ENCODE data around the gene BNIP3. TPM values are rescaled to one million over a fixed set of nuclear protein-coding genes. Genes with fewer than 3 reads are reported as not detected.

The BNIP3 gene
- total and polyA plus RNA-seq, 3 donors from 2014 or later, result 36.7 to 93.4 (median 61.5) TPM

DNA sequence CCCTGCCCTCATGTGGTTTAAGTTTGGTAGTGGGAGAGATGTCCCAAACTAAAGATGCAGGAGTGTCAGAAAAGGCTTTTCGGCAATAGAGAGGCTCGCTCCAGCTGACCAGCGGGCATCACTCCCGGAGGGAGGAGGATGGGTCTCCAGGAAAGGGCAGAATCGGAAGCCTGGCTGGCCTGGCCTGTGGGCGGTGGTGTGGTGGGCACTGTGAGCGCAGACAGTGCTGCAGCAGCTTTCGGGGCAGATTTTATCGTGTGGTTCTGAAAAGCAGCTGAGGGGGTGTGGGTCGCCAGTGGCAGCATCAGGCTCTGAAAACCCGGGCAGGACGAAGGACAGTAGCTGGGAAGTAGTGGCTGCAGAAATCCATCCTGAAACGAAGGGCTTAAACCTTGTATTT, 12.8 kb downstream of the BNIP3 start:
- Histone ChIP-seq H3K36me3 (ENCODE audit: low read depth, missing control alignments) (no peaks in the 10 kb centered on the region), H3K9me3 (no peaks in the 10 kb centered on the region), H3K27ac (no peak overlapping the region), H3K27me3 (no peaks in the 10 kb centered on the region), H3K4me1 (peaks cover 13% of the 10 kb centered on the region), H3K4me3 (no peak overlapping the region)
- no peak for DNase-seq
- WGBS, 2 donors, result 95% methylated on average over 12 to 13 of the region's 13 CpGs
- no peak for TF ChIP-seq POLR2A (IDR thresholded peaks at IDR 0.05)
- TF ChIP-seq, protein P1, sequence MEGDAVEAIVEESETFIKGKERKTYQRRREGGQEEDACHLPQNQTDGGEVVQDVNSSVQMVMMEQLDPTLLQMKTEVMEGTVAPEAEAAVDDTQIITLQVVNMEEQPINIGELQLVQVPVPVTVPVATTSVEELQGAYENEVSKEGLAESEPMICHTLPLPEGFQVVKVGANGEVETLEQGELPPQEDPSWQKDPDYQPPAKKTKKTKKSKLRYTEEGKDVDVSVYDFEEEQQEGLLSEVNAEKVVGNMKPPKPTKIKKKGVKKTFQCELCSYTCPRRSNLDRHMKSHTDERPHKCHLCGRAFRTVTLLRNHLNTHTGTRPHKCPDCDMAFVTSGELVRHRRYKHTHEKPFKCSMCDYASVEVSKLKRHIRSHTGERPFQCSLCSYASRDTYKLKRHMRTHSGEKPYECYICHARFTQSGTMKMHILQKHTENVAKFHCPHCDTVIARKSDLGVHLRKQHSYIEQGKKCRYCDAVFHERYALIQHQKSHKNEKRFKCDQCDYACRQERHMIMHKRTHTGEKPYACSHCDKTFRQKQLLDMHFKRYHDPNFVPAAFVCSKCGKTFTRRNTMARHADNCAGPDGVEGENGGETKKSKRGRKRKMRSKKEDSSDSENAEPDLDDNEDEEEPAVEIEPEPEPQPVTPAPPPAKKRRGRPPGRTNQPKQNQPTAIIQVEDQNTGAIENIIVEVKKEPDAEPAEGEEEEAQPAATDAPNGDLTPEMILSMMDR (IDR thresholded peaks at IDR 0.05), result no peak
- intact Hi-C loops (cut with DNase I; ENCODE audit: low total_unique reads), result no loop called here

DNA sequence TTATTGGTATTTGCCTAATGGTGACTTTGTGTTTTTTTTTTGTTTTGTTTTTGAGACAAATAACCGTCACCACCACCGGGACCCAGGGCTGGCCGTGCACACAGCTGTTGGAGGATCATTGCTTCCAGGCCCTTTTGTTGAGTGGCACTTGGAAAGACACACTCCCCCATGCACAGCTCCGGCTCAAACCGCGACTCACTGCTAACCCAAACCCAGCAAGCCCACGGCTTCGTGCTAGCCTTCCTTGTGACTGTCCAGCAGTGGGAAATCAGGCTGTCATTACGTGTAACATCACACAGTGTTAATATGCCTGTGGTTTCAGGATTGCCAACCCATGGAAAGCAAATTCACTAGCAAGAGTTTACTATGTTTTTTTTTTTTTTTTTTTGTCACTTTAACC, 17.4 kb downstream of the BNIP3 start:
- H3K4me3 ChIP-seq, result no peak overlapping the region
- peaks cover 5% of the 10 kb centered on the region for H3K4me1 ChIP-seq
- no peak overlapping the region for H3K27ac ChIP-seq
- 95 to 97% methylated on average over 9 of the region's 9 CpGs for WGBS, 2 donors
- DNase-seq, result no peak
- no peaks in the 10 kb centered on the region for H3K9me3 ChIP-seq
- H3K27me3 ChIP-seq, result no peaks in the 10 kb centered on the region
- intact Hi-C loops (cut with DNase I; ENCODE audit: low total_unique reads), result no loop called here
- no peaks in the 10 kb centered on the region for H3K36me3 ChIP-seq (ENCODE audit: low read depth, missing control alignments)
- TF ChIP-seq, protein P1 (IDR thresholded peaks at IDR 0.05), result no peak
- TF ChIP-seq POLR2A (IDR thresholded peaks at IDR 0.05), result no peak

DNA sequence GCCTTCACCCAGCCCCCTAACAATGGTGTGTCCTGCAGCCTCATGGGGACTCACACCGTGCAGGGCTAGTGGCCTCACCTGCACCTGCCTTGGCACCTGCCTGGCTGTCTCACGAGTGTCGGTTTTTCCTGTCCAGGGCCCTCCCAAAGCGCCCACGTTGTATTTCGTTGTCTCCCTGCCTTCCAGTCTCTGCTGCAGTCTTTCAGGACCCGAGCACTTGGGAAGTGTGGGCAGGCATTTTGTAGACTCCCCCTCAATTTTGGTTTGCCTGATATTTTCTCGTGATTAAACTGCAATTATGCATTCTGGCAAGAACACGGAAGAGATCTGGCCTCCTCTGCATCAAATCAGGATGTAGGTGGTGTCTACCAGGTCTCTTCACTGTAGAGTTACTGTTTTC, 17.9 kb downstream of the BNIP3 start:
- no peak for DNase-seq
- Histone ChIP-seq H3K27ac (no peak overlapping the region), H3K4me3 (no peak overlapping the region), H3K27me3 (no peaks in the 10 kb centered on the region), H3K4me1 (peaks cover 5% of the 10 kb centered on the region), H3K36me3 (ENCODE audit: low read depth, missing control alignments) (no peaks in the 10 kb centered on the region), H3K9me3 (no peaks in the 10 kb centered on the region)
- TF ChIP-seq POLR2A (IDR thresholded peaks at IDR 0.05), result no peak
- TF ChIP-seq, protein P1 (IDR thresholded peaks at IDR 0.05), result no peak
- intact Hi-C loops (cut with DNase I; ENCODE audit: low total_unique reads), result no loop called here
- 69 to 75% methylated on average over 9 of the region's 9 CpGs for WGBS, 2 donors

DNA sequence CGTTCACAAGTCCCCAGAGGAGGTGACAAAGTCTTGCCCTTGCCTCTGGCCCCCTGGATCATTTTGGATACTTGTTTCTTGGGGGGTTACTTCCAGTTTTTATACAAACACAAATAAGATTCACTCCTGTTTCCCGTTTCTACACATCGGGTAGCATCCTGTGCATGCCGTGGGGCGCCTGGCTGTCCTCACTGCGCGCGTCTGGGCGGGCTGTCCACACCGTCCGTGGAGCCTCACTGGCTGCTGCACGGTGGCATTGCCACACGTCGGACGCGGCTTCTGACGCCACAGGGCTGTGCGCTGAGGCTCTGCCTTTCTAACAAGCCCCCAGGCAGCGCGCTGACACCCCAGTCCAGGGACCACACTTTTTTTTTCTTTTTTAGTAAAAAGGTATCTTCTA, 18.4 kb downstream of the BNIP3 start:
- Histone ChIP-seq H3K9me3 (no peaks in the 10 kb centered on the region), H3K27me3 (no peaks in the 10 kb centered on the region), H3K4me1 (peaks cover 5% of the 10 kb centered on the region), H3K27ac (no peak overlapping the region), H3K4me3 (no peak overlapping the region), H3K36me3 (ENCODE audit: low read depth, missing control alignments) (no peaks in the 10 kb centered on the region)
- 83 to 94% methylated on average over 20 of the region's 20 CpGs for WGBS, 2 donors
- no peak for TF ChIP-seq POLR2A (IDR thresholded peaks at IDR 0.05)
- TF ChIP-seq, protein P1 (IDR thresholded peaks at IDR 0.05), result no peak
- intact Hi-C loops (cut with DNase I; ENCODE audit: low total_unique reads), result no loop called here
- no peak for DNase-seq

DNA sequence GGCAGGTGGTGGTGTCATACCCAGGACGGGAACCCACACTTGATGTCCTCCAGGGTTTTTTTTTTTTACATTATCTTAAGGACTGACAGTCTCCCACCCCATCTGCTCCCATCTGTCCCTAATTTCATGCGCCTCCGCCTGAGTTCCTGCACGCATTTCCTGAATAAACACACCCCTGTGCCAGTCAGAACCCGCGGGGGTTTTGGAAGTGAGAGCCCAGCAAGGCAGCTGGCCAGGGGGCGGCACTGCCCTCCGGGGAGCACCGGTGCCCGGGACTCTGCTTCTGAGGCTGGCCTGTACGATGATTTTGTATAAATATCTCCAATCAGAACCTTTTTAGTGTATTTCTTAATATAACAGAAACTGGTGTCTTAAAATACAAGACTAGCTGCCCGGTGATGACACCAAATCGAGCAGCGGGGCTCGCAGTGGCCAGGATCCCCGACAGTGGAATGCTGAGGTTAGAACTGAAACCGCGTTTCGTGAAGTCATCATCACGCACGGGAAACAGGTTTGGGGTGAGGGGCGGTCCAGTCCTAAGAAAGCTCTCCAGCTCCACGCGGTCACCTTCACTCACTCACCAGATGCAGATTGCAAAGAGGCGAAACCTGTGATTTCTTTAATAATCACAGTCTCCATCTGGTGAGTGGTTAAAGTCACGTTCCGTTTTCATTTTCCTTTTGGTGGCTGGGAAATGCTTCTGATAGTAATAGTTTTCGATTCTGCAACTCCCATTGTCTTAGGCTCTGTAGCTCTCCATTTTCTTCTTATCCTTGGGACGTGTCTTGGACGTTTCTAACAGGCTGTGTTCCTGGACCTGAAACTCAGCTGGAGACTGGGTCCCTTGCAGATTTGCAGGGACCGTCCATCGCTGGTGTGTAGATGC, 19.7 kb downstream of the BNIP3 start:
- Histone ChIP-seq H3K27me3 (no peaks in the 10 kb centered on the region), H3K4me1 (peaks cover 5% of the 10 kb centered on the region), H3K9me3 (no peaks in the 10 kb centered on the region), H3K36me3 (ENCODE audit: low read depth, missing control alignments) (no peaks in the 10 kb centered on the region), H3K27ac (no peak overlapping the region), H3K4me3 (no peak overlapping the region)
- no peak for DNase-seq
- intact Hi-C loops (cut with DNase I; ENCODE audit: low total_unique reads), result no loop called here
- TF ChIP-seq, protein P1 (IDR thresholded peaks at IDR 0.05), result no peak
- TF ChIP-seq POLR2A (IDR thresholded peaks at IDR 0.05), result no peak
- WGBS, 2 donors, result 82 to 91% methylated on average over 32 of the region's 32 CpGs

Measured in testis (tissue), 3 donors.